Activated naive CD4-positive, alpha-beta T cell treated with anti-CD3 and anti-CD28 coated beads, Interleukin-2, amount 50 U/mL, for 72 hours (primary cell): ENCODE results near the gene GOLGA6L10. TPM values are rescaled to one million over a fixed set of nuclear protein-coding genes. Genes with fewer than 3 reads are reported as not detected.
"Not testable (repeated sequence)": the region's sequence is repeated elsewhere in the genome, so short reads cannot be mapped to it uniquely, and the experiment has no call there.

ENCODE experiments used
- ATAC-seq, 2 donors: fragments of 150-1000 bp; cut with Tn5 transposase; 2 replicates each; pipeline ENCODE4 v1.10.0; 2021; ENCODE audit warnings: mild to moderate bottlenecking in 2 of 2, moderate library complexity in 2 of 2
- DNase-seq, 2 donors: peaks; one replicate each; pipeline ENCODE4 v3.0.0; 2021 to 2022; ENCODE audit warnings: low spot score in 2 of 2
- H3K27ac Mint-ChIP-seq, 2 donors: one replicate each; pipeline ENCODE4 v1.8.0; 2022; ENCODE audit warnings: mild to moderate bottlenecking in 2 of 2, mixed read lengths in 2 of 2
- H3K36me3 Mint-ChIP-seq, 2 donors: one replicate each; pipeline ENCODE4 v1.8.0; 2022; ENCODE audit warnings: mixed read lengths in 2 of 2
- H3K9me3 Mint-ChIP-seq, 2 donors: one replicate each; pipeline ENCODE4 v1.8.0; 2022; ENCODE audit warnings: mixed read lengths in 2 of 2
- total RNA-seq, 2 donors: library from RNA; stranded (reverse); gene quantifications; one replicate each; pipeline ENCODE4 v1.2.3, GENCODE V29; 2022

GOLGA6L10 gene
- total RNA-seq, 2 donors from 2014 or later, result 0.57 to 1.8 TPM

DNA sequence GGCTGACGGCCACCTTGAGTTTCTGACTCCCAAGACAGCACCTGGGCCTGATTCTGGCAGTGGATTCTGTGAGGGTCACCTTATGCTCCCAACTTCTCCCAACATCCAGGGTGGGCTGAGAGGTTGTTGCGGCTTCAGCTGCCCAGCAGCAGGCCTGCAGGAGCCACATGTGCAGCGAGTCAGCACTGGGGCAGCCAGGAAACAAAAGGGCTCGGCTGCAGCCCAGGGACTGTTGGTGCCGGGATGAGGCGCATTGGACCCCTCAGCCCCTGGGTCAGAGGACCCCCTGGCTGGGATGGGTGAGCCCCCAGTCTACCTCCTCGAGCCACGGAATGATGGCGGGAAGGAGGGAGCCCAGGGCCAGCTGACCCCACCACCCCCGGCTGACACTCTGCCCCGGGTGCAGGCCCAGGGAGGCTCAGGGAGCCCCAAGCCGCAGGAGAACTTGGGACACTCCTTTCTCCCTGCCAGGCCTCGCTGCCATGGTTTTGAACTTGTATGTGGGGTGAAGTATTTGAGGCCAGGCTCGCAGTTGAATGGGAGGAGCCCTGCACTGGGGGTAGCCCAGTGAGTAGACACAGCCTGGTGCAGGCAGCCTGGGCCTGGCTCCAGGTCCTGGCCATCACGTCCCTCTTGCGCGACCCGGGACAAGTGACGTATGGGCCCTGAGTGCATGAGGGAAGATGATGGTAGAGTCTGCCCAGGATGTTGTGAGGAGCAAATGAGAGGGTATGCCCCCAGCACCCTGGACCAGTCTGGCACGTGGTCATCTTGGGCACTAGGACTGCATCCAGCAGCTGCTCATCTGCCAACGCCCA is 35.1 kb downstream of the GOLGA6L10 start:
- not testable (repeated sequence) for H3K9me3 Mint-ChIP-seq, H3K36me3 Mint-ChIP-seq, H3K27ac Mint-ChIP-seq, ATAC-seq
- peak in 1 of 2 donors; percentile 39 for DNase-seq

DNA sequence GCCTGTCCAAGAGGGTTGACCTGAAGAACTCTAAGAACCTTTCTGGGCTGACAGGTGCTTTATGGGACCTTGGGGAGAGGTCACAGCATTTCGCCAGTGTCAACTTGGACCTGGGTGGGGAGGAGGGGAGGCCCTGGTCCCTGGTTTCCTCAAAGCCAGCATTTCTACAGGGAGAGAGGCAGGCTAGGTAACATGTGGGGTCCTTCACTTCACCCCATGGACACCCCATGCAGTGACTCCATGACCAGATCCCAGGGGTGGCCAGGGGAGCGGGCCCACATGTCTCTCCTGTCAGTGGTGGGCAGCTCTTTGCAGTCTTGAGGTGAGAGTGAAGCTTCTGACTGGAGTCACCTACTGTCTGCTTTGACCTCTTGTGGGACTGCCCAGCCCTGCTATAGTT is 35.8 kb downstream of the GOLGA6L10 start:
- ATAC-seq (no peak), DNase-seq (peak in 1 of 2 donors; percentile 44)
- no peak overlapping the region for H3K27ac Mint-ChIP-seq
- peaks cover 5 to 8% of the 10 kb centered on the region in 2 donors for H3K36me3 Mint-ChIP-seq
- peaks cover 0 to 3% of the 10 kb centered on the region in 2 donors for H3K9me3 Mint-ChIP-seq

DNA sequence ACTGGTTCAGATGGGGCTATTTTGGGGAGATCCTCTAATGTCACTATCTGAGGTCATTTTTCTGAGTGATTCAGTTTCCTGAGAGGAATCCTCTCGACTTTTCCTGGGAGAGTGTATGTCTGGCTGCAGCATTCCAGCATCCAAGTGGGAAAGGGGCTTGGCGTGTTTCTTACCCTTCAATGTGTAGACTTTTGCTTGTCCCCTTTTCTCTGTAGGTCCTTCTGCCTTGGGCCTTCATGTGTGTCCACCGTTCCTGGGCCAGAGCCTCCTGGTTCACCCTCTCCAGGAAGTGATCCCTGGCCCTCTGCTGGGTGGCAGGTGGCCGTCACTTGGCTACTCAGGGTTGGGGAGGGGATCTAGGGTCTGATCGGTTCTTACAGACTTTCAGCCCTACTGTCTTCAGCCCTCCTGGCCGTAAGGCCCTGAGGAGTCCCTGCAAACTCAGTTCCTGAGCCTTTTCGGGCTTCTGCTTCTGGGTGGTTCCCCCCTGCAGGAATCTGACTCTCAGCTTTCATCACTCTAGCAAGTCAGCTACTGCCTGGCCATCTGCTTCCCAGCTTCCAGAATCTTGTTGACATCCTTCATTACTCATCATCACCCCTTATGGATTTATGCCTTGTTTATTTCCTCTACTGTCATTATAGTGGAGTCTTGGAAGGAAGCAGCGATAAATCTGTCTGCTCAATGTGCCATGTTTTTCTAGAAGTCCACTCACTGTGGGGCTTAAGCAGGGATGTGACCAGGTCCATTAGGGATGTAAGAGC is 36.5 kb downstream of the GOLGA6L10 start:
- no peak overlapping the region for H3K27ac Mint-ChIP-seq
- ATAC-seq (no peak), DNase-seq (peak in 1 of 2 donors; percentile 28)
- peaks cover 0 to 3% of the 10 kb centered on the region in 2 donors for H3K9me3 Mint-ChIP-seq
- H3K36me3 Mint-ChIP-seq, result peaks cover 5 to 8% of the 10 kb centered on the region in 2 donors

DNA sequence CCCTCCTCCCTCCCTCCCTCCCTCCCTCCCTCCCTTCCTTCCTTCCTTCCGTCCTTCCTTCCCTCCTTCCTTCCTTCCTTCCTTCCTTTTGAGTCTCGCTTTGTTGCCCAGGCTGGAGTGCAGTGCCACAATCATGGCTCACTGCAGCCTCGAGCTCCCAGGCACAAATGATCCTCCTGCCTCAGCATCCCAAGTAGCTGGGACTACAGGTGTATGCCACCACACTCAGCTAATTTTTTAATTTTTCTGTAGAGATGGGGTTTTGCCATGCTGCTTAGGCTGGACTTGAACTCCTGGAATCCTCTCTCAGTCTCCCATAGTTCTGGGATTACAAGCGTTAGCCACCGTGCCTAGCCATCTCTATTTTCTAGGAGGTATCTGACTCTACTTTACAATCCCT is 38.0 kb downstream of the GOLGA6L10 start:
- H3K9me3 Mint-ChIP-seq, result not testable (repeated sequence)

DNA sequence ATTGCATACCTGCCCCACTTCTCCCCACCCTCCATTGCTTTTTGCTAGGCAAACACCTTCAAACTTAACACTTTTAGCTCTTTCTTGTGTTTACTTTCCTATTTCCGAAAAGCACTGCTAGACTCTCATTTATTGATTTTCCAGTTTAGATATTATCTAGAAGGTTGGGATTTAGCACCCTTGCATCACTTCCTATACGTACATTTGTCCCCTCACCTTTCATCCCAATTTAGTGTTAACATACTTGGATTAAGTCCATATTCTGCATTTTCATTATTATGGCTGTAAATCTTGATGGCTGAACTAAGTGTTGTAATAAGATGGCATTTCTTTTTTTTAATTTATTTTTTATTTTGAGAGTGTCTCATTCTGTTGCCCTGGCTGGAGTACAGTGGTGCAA is 39.5 kb downstream of the GOLGA6L10 start:
- DNase-seq (no peak), ATAC-seq (no peak)
- Mint-ChIP-seq H3K27ac (no peak overlapping the region), H3K36me3 (peaks cover 5 to 8% of the 10 kb centered on the region in 2 donors), H3K9me3 (peaks cover 0 to 3% of the 10 kb centered on the region in 2 donors)

More for the DNA sequence above, 38.0 kb downstream of the GOLGA6L10 start:
- ATAC-seq, H3K36me3 Mint-ChIP-seq, H3K27ac Mint-ChIP-seq, DNase-seq: not testable (repeated sequence)

DNA sequence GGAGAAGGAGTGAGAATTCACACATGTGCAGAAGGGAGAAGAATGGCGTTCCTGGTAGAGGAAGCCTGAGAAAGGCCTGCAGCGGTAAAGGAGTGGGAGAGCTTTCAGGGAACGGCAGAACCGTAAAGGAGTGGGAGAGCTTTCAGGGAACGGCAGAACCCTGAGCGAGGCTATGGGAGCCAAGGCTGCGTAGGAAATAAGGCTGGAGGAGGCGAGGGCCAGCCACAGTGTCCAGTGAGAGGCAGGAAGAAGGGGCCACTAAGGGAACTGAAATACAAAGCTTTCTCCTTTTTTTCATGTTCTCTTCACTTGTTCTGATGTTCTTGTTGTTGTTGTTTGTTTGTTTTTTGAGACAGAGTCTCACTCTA is 41.6 kb downstream of the GOLGA6L10 start:
- no peak for ATAC-seq
- H3K36me3 Mint-ChIP-seq, result peaks cover 5 to 8% of the 10 kb centered on the region in 2 donors
- H3K9me3 Mint-ChIP-seq, result peaks cover 0 to 3% of the 10 kb centered on the region in 2 donors
- DNase-seq, result no peak
- no peak overlapping the region for H3K27ac Mint-ChIP-seq

DNA sequence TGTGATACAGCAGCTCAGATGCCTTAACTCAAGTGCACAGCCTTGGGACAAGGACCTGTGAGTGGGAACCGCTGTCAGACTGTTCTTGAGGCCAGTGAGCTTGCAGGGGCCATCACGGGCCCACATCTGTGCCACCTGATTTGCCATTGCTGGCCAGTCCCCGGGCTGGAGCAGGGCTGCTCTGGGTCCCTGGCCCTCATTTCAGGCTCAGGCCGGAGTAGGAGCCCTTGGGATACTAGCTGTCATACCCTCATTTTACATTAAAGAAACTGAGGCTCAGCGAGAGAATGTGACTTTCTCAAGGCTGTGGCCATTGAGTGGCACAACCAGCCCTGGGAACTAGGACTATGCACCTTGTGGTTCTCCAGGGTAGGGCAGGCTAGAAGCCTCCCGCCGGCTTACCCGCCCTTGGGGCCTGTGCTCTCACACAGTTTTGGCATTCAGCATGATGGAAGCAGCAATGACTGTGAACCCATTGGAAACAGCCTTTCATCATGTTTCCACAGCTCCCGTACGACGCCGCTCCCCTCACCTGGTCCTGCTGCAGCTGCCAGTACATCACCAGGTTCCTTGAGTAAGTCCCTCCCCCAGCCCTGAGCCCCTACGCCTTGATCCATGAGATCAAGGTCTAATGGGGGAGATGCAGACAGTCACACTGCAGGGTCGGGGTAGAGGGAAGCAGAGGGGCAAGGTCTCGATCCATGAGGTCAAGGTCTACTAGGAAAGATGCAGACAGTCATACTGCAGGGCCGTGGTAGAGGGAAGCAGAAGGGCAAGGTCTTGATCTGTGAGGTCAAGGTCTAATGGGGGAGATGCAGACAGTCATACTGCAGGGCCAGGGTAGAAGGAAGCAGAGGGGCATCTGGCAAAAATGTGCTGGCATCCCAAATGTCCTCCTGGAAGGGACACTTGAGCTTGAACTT is 42.2 kb downstream of the GOLGA6L10 start:
- ATAC-seq, result no peak

DNA sequence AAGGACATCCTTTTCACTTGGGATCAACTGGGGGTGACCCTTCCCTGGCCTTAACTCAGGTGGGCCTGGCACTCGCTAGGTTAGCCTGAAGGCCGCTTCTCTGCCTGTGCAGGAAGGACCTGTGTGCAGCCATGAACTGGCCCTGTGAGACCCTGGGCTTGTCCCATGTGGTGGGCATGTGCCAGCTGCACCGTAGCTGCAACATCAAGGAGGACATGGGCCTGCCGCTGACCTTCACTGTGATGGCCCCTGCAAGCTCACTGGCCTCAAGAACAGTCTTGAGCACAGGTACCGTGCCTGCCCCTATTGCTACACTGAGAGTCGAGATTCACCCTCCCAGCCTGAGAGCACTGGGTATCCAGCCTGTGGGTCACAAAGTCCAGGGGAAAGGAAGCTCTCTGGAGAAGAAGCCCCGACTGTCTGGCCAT is 43.6 kb downstream of the GOLGA6L10 start:
- no peaks in the 10 kb centered on the region for H3K9me3 Mint-ChIP-seq
- DNase-seq (no peak), ATAC-seq (peak in 1 of 2 donors; percentile 9)
- peaks cover 2 to 3% of the 10 kb centered on the region in 2 donors for H3K36me3 Mint-ChIP-seq
- no peak overlapping the region for H3K27ac Mint-ChIP-seq

More for the DNA sequence above, 42.2 kb downstream of the GOLGA6L10 start:
- H3K36me3 Mint-ChIP-seq, result peaks cover 5 to 8% of the 10 kb centered on the region in 2 donors
- H3K9me3 Mint-ChIP-seq, result peaks cover 0 to 3% of the 10 kb centered on the region in 2 donors
- no peak overlapping the region for H3K27ac Mint-ChIP-seq
- peak in 1 of 2 donors; percentile 3 for DNase-seq

DNA sequence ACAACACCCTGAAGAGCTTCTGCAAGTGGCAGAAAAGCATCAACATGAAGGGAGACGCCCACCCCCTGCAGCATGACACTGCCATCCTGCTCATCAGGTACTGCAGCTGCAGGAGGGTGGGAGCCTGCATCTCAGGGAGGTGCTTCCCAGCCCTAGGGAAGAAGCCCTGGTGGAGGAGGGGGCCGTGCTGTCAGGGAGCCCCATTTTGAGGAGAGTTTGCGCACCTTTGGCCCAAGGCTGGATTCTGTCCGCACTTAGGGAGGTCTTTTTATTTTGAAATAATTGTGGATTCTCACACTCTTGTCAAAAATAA is 44.5 kb downstream of the GOLGA6L10 start:
- ATAC-seq (no peak), DNase-seq (no peak)
- no peaks in the 10 kb centered on the region for H3K36me3 Mint-ChIP-seq
- H3K27ac Mint-ChIP-seq, result no peak overlapping the region
- no peaks in the 10 kb centered on the region for H3K9me3 Mint-ChIP-seq

DNA sequence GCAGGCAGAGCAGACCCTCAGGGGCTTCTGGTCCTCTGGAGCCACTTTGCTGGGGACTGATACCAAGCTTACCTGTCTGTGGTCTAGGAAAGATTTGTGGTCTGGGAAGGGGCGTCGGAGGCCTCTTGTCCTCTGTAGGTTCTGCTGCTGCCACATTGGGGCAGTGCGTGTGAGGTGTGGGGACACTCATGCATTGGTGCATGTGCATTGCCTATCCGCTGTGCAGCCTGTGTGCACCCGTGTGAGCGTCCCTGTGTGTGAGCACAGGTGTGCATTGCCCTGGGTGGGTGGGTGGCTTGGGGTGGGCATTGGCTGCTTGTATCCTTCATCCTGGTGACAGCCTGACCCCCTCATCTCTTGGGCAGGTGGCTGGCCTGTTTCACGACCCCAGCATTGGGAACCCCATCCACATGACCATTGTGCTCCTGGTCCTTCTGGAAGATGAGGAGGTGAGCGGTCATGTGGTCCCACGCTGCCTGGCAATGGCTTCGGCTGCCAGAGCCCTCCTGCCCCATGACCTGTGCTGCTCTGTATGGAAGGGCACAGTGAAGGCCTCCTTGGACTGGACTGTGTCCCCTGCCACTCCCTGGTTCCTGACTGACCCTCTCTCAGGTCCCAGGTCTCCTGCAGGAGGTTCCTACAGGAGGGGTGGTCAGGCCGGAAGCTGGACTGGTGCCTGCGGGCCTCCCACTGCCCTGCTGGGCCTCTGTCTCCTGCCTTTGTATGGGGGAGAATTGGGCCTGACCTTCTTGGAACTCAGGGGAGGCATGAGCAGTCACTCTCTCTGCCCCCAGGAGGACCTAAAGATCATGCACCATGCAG is 45.1 kb downstream of the GOLGA6L10 start:
- no peak for ATAC-seq

DNA sequence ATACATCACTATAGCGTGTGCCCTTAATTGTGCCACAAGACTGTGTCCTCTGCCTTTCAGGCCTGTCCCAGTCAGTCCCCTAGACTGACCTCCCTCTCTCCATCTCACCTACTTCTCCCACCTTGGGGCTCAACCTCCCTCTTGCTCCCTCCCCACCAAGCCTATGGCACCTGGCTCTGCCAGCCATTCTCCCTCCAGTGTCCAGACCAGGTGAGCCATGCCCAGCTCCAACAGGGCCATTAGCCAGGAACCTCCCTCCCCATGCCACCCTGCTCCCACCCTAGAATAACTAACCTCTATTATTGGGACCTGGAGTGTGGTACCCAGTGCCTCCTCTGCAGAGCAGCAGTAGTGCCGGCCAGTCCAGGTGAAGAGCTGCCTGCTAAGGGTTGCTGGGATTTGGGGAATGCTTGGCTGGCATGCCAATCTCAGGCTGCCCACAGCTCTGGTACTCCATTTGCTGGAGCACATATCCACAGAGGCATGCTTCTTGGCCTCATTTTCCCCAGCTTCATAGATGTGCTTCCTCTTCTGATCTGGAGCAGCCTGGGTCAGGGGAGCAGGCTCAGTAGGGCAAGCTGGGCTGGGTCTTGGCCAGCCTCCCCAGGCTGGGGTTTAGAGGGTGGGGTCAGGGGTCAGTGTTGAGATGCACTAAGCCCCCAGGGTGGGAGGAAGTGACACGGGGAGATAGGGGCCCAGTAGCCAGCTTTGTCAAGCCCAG is 47.8 kb downstream of the GOLGA6L10 start:
- no peaks in the 10 kb centered on the region for H3K36me3 Mint-ChIP-seq
- ATAC-seq, result no peak
- no peak for DNase-seq
- no peak overlapping the region for H3K27ac Mint-ChIP-seq
- no peaks in the 10 kb centered on the region for H3K9me3 Mint-ChIP-seq

More for the DNA sequence above, 45.1 kb downstream of the GOLGA6L10 start:
- no peak overlapping the region for H3K27ac Mint-ChIP-seq
- DNase-seq, result no peak
- H3K9me3 Mint-ChIP-seq, result no peaks in the 10 kb centered on the region
- no peaks in the 10 kb centered on the region for H3K36me3 Mint-ChIP-seq

DNA sequence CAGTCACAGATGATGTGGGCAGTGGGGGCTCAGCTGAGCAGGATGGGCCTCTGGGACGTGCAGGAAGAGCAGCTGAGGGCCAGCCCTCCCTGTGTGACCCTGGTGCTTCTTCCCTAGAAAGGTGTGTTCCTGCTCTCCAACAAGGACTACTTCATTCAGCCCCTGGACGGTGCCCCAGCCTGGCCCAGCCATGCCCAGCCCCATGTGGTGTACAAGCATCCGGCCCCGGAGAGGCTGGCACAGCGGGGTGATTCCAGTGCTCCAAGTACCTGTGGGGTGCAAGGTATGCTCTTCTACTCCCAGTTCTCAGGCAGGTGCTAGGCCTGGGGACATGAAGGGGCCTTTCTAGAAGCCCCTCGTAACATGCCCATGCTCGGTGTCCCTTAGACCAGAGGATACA is 48.4 kb downstream of the GOLGA6L10 start:
- ATAC-seq (no peak), DNase-seq (no peak)
- H3K36me3 Mint-ChIP-seq, result no peaks in the 10 kb centered on the region
- H3K9me3 Mint-ChIP-seq, result no peaks in the 10 kb centered on the region
- no peak overlapping the region for H3K27ac Mint-ChIP-seq

DNA sequence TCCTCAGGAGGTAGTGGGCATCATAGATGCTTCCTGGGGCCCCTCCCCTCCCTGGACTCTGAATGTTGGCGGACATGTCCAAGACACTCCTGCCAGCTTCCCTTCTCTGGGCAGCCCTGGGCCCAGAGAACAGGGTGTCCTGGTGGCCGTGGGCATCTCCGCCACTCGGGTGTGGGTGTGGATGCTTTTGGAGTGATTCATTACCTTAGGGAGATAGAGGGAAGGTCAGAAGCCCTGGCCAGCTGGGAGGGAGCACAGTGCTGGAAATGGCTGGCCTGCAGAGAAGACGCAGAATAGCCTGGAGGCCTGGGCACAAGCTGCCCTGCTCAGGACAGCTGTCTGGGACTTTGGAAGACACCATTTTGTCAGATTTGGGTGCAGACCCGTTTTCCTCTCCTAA is 48.9 kb downstream of the GOLGA6L10 start:
- H3K36me3 Mint-ChIP-seq, H3K27ac Mint-ChIP-seq, DNase-seq, H3K9me3 Mint-ChIP-seq, ATAC-seq: not testable (repeated sequence)

DNA sequence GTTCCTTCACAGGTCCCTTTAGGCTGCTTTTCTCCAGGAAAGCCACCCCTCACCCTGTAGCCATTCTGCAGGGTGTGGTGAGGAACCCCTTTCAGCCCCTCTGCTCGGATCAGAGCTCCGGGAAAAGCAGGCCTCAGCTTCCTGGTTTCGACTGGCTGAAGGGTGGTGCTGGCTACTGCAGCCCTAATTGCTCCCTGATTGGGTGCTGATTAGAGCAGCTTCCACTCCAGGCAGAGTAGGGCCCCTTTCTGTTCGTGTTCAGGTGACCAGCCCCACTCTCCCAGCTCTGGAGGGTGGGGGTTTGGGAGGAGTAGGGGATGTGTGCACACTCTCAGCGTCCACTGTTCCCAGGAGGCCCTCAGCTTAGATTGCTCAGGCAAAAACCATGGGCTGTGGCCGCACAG is 49.8 kb downstream of the GOLGA6L10 start:
- H3K36me3 Mint-ChIP-seq, DNase-seq, H3K9me3 Mint-ChIP-seq, ATAC-seq, H3K27ac Mint-ChIP-seq: not testable (repeated sequence)

DNA sequence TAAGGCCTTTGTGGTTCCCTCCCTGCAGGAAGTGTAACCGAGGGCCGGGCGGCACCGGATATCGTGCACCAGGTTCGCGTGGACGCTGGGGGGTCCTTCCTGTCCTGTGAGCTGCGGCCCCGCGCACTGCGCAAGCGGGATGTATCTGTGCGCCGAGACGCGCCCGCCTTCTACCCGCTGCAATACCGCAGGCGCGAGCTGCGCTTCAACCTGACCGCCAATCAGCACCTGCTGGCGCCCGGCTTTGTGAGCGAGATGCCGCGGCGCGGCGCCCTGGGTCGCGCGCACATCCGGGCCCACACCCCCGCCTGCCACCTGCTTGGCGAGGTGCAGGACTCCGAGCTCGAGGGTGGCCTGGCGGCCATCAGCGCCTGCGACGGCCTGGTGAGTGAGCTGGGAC is 50.8 kb downstream of the GOLGA6L10 start:
- DNase-seq, result peak in 1 of 2 donors; percentile 59
- ATAC-seq, result peak; percentile 83 to 88
- H3K27ac Mint-ChIP-seq, result no peak overlapping the region
- H3K36me3 Mint-ChIP-seq, result no peaks in the 10 kb centered on the region
- H3K9me3 Mint-ChIP-seq, result no peaks in the 10 kb centered on the region
